Tibial artery (tissue), 4 donors: Measurements from ENCODE around the gene LCE6A.

Experiments used
- DNase-seq, 2 donors: peaks; one replicate each; pipeline ENCODE4 v3.0.0-alpha.2; 2019
- H3K27ac ChIP-seq, 2 donors: fragments of 200-600 bp; sonication (generic) in 1 of 2; 1 replicate in 1 of 2; 2 replicates in 1 of 2; pipeline ENCODE4 v1.5.1; 2018 to 2019; ENCODE audit warnings: mild to moderate bottlenecking in 1 of 2
- H3K27me3 ChIP-seq, 2 donors: fragments of 200-600 bp; sonication (generic) in 1 of 2; one replicate each; pipeline versions ENCODE4 v1.5.1 to v1.6.0; 2016 to 2019
- H3K36me3 ChIP-seq, 3 donors: fragments of 200-600 bp; sonication (generic) in 2 of 3; one replicate each; pipeline ENCODE4 v1.5.1; 2016 to 2019; ENCODE audit warnings: mild to moderate bottlenecking in 2 of 3
- H3K4me1 ChIP-seq, 4 donors: fragments of 200-600 bp; sonication (generic) in 2 of 4; 1 replicate in 3 of 4; 2 replicates in 1 of 4; pipeline ENCODE4 v1.5.1; 2016 to 2019
- H3K4me3 ChIP-seq, 2 donors: fragments of 200-600 bp; sonication (generic) in 1 of 2; 1 replicate in 1 of 2; 2 replicates in 1 of 2; pipeline ENCODE4 v1.5.1; 2018 to 2019; ENCODE audit warnings: mild to moderate bottlenecking in 2 of 2
- H3K9me3 ChIP-seq, 3 donors: fragments of 200-600 bp; sonication (generic) in 1 of 3; one replicate each; pipeline ENCODE4 v1.5.1; 2016 to 2019
- intact Hi-C: fragments of 100-400 bp; cut with DNase I; formaldehyde crosslinking; loops from one replicate; pipeline ENCODE4 v1.15.0; 2023; ENCODE audit warnings: low total_unique reads
- TF ChIP-seq, protein P1 (sequence below), 2 experiments: fragments of 200-600 bp in 1 of 2; fragments of 450-650 bp in 1 of 2; IDR thresholded peaks; one replicate each; pipeline ENCODE4 v1.5.1; 2017 to 2019; ENCODE audit warnings: antibody characterized with exemption in 2 of 2, mild to moderate bottlenecking in 1 of 2, moderate library complexity in 1 of 2

The LCE6A gene, protein sequence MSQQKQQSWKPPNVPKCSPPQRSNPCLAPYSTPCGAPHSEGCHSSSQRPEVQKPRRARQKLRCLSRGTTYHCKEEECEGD

DNA sequence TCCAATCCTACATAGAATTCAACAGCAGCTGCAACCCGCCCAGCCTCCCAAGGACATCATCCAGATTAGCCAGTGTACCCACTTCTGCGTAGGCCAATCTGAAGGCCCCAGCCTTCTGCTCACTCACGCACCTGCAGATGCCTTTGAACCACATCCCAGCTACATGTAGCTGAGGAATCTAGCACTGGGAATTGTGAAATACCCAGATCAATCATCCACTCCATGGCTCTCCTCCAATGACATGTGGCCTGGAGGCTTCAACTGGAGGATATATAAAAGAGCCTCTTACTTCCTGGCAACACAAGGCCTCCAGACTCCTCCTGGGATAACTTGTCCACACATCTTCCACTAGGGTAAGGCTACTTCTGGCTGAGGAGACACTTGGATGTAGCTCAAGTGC, at the start of gene LCE6A:
Gene LCE6A (plus strand): TSS at position 301 of the 400 bp plus-strand sequence. CDS start 665 bp downstream, outside the sequence.
- intact Hi-C loops = no loop called here
- H3K27me3 ChIP-seq = no peaks in the 10 kb centered on the region
- no peak within 1 kb of the TSS for H3K27ac ChIP-seq
- DNase-seq = no peak
- TF ChIP-seq, protein P1, sequence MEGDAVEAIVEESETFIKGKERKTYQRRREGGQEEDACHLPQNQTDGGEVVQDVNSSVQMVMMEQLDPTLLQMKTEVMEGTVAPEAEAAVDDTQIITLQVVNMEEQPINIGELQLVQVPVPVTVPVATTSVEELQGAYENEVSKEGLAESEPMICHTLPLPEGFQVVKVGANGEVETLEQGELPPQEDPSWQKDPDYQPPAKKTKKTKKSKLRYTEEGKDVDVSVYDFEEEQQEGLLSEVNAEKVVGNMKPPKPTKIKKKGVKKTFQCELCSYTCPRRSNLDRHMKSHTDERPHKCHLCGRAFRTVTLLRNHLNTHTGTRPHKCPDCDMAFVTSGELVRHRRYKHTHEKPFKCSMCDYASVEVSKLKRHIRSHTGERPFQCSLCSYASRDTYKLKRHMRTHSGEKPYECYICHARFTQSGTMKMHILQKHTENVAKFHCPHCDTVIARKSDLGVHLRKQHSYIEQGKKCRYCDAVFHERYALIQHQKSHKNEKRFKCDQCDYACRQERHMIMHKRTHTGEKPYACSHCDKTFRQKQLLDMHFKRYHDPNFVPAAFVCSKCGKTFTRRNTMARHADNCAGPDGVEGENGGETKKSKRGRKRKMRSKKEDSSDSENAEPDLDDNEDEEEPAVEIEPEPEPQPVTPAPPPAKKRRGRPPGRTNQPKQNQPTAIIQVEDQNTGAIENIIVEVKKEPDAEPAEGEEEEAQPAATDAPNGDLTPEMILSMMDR (IDR thresholded peaks at IDR 0.05) = no peak
- H3K36me3 ChIP-seq = no peaks in the 10 kb centered on the region
- no peaks in the 10 kb centered on the region for H3K9me3 ChIP-seq
- no peak within 1 kb of the TSS for H3K4me3 ChIP-seq
- no peaks in the 10 kb centered on the region for H3K4me1 ChIP-seq

DNA sequence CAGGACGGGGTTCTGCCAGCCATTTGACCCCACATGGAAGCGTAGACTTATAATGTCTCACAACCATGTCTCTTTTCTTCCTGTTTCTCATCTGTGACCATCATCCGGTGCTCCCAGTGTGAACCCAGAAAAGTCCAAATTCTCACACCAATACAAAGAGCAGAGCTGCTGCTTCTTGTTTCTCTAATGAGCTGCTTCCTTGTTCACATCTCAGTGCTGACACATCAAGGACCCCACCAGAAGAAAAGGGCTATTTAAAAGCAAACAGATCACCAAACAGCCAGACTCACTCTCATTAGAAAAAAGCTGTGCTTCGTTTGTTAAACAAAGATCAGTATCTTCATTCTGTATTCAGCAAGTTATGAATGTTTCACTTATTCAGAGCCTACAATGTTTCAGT, 47.0 kb upstream of the LCE6A start:
- Histone ChIP-seq H3K27ac (no peak overlapping the region), H3K27me3 (no peaks in the 10 kb centered on the region), H3K9me3 (no peaks in the 10 kb centered on the region), H3K4me1 (no peaks in the 10 kb centered on the region), H3K4me3 (no peak overlapping the region), H3K36me3 (no peaks in the 10 kb centered on the region)
- TF ChIP-seq, protein P1 (IDR thresholded peaks at IDR 0.05) = no peak
- intact Hi-C loops = no loop called here
- no peak for DNase-seq

DNA sequence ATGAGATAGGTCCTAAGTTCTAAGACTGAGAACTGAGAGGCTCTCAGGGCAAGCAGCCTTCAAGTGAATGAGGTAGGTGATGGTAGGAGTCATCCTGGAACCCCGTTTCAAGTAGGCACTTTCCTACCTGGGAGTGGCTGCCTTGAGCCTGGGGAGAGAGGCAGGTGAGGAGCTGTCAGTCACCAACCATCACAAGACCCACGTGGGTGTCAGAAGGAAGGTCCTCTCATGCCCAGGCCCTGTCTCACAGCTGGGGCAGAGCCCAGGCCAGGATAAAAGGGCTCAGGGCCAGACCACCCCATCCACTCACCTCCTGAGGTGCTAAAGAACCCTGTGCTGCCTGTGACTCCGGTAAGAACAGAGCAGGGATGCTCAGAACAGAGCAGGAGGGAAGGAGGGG, 46.2 kb upstream of the LCE6A start, which contains the start of gene LCE1D:
Gene LCE1D (plus strand): TSS at position 301 of the 400 bp plus-strand sequence. CDS start 1,074 bp downstream, outside the sequence.
- H3K9me3 ChIP-seq = no peaks in the 10 kb centered on the region
- no peak within 1 kb of the TSS for H3K4me3 ChIP-seq
- TF ChIP-seq, protein P1 (IDR thresholded peaks at IDR 0.05) = no peak
- no peaks in the 10 kb centered on the region for H3K4me1 ChIP-seq
- H3K27me3 ChIP-seq = no peaks in the 10 kb centered on the region
- DNase-seq = no peak
- intact Hi-C loops = no loop called here
- H3K27ac ChIP-seq = no peak within 1 kb of the TSS
- H3K36me3 ChIP-seq = no peaks in the 10 kb centered on the region

DNA sequence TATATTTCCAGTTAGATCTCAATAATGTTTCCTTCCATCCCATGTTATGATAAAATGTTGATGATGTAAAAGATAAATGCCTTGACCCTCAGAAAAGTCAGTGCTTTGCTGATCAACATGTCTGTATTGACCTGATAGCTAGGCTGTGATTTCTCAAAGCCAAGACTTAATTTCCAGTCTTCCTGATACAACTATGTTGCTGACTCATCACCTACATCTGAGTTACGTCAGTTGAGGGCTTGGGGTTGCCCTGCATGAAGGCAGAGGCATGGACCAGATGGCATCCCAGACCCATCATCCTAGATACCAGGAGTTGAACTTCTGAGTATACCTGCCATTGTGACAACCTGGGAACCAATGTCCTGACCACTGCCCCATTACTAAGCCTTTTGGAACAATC, 41.3 kb upstream of the LCE6A start:
- Histone ChIP-seq H3K4me1 (no peaks in the 10 kb centered on the region), H3K27me3 (no peaks in the 10 kb centered on the region), H3K4me3 (no peak overlapping the region), H3K36me3 (no peaks in the 10 kb centered on the region), H3K9me3 (no peaks in the 10 kb centered on the region), H3K27ac (no peak overlapping the region)
- DNase-seq = no peak
- intact Hi-C loops = no loop called here
- TF ChIP-seq, protein P1 (IDR thresholded peaks at IDR 0.05) = no peak

DNA sequence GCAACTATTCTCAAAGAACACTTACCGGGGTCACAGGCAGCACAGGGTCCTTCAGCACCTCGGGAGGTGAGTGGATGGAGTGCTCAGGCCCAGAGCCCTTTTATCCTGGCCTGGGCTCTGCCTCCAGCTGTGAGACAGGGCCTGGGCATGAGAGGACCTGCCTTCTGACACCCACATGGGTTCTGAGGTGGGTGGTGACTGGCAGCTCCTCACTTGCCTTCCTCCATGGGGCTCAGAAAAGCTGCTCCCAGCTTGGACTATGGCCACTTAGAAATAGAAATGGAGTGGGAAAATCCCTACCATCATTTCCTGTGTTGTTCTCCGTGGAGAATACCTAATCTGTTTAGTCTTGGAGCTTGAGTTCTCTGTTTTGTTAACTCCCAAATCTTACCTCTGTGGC, 36.1 kb upstream of the LCE6A start, which contains the start of gene LCE1C:
Gene LCE1C (minus strand): TSS at position 76 of the 400 bp plus-strand sequence. CDS start 1,173 bp downstream, outside the sequence.
- no peak within 1 kb of the TSS for H3K4me3 ChIP-seq
- no peaks in the 10 kb centered on the region for H3K36me3 ChIP-seq
- intact Hi-C loops = no loop called here

More for the DNA sequence above, 36.1 kb upstream of the LCE6A start, which contains the start of gene LCE1C:
- Histone ChIP-seq H3K4me1 (no peaks in the 10 kb centered on the region), H3K27ac (no peak within 1 kb of the TSS), H3K9me3 (no peaks in the 10 kb centered on the region), H3K27me3 (no peaks in the 10 kb centered on the region)
- TF ChIP-seq, protein P1 (IDR thresholded peaks at IDR 0.05) = no peak
- DNase-seq = no peak
